Gastroesophageal sphincter (tissue), 4 donors: Measurements from ENCODE around the gene TCOF1. TPM values are rescaled to one million over a fixed set of nuclear protein-coding genes. Genes with fewer than 3 reads are reported as not detected.

Experiments
- ATAC-seq: fragments of 150-250 bp; one replicate; pipeline ENCODE4 v1.9.1; 2016; ENCODE audit warnings: mild to moderate bottlenecking, moderate library complexity
- H3K27ac ChIP-seq, 4 donors: fragments of 200-600 bp; sonication (generic) in 3 of 4; 1 replicate in 3 of 4; 2 replicates in 1 of 4; pipeline ENCODE4 v1.5.1; 2016 to 2019
- H3K27me3 ChIP-seq: fragments of 200-600 bp; sonication (generic); one replicate; pipeline ENCODE4 v1.5.1; 2019
- H3K36me3 ChIP-seq, 2 donors: fragments of 200-600 bp; sonication (generic); one replicate each; pipeline ENCODE4 v1.5.1; 2019; ENCODE audit warnings: control low read depth in 1 of 2
- H3K4me1 ChIP-seq, 3 donors: fragments of 200-600 bp; sonication (generic); 1 replicate in 2 of 3; 2 replicates in 1 of 3; pipeline ENCODE4 v1.5.1; 2016 to 2019; ENCODE audit warnings: control low read depth in 2 of 3
- H3K4me3 ChIP-seq, 2 donors: fragments of 200-600 bp; sonication (generic); one replicate each; pipeline ENCODE4 v1.5.1; 2019; ENCODE audit warnings: mild to moderate bottlenecking in 1 of 2, moderate library complexity in 1 of 2
- H3K9me3 ChIP-seq, 3 donors: fragments of 200-600 bp; sonication (generic); one replicate each; pipeline ENCODE4 v1.5.1; 2017 to 2019; ENCODE audit warnings: control low read depth in 2 of 3
- CTCF ChIP-seq, 4 experiments: fragments of 200-600 bp in 2 of 4; fragments of 450-650 bp in 2 of 4; sonication (generic) in 1 of 4; IDR thresholded peaks; one replicate each; pipeline ENCODE4 v1.5.1; 2017 to 2019; ENCODE audit warnings: antibody characterized with exemption in 4 of 4, mild to moderate bottlenecking in 2 of 4, moderate library complexity in 2 of 4
- EP300 ChIP-seq: sonication (generic); formaldehyde crosslinking; IDR thresholded peaks from one replicate; pipeline ENCODE4 v1.6.1; 2017; ENCODE audit warnings: antibody characterized with exemption, mild to moderate bottlenecking
- POLR2A ChIP-seq, 2 donors: fragments of 450-650 bp; IDR thresholded peaks; one replicate each; pipeline ENCODE4 v1.6.1; 2017; ENCODE audit warnings: antibody characterized with exemption in 2 of 2, mild to moderate bottlenecking in 2 of 2, moderate library complexity in 1 of 2
- POLR2AphosphoS5 ChIP-seq: sonication (generic); formaldehyde crosslinking; IDR thresholded peaks from one replicate; pipeline ENCODE4 v1.6.1; 2017; ENCODE audit warnings: antibody characterized with exemption
- WGBS, 2 donors: methylation state at CpG; one replicate each; pipeline ENCODE4 v1.1.5; 2018; ENCODE audit warnings: low coverage in 1 of 2; 5-methylcytosine and 5-hydroxymethylcytosine counted together
- total RNA-seq, 4 donors: library from RNA; depleted of rRNA; stranded (reverse); fragments of >200 nt; gene quantifications; one replicate each; pipeline ENCODE4 v1.1.0, GENCODE V29; 2016

Gene TCOF1
- total RNA-seq, 4 donors from 2014 or later = 25.4 to 55.7 (median 31.0) TPM

DNA sequence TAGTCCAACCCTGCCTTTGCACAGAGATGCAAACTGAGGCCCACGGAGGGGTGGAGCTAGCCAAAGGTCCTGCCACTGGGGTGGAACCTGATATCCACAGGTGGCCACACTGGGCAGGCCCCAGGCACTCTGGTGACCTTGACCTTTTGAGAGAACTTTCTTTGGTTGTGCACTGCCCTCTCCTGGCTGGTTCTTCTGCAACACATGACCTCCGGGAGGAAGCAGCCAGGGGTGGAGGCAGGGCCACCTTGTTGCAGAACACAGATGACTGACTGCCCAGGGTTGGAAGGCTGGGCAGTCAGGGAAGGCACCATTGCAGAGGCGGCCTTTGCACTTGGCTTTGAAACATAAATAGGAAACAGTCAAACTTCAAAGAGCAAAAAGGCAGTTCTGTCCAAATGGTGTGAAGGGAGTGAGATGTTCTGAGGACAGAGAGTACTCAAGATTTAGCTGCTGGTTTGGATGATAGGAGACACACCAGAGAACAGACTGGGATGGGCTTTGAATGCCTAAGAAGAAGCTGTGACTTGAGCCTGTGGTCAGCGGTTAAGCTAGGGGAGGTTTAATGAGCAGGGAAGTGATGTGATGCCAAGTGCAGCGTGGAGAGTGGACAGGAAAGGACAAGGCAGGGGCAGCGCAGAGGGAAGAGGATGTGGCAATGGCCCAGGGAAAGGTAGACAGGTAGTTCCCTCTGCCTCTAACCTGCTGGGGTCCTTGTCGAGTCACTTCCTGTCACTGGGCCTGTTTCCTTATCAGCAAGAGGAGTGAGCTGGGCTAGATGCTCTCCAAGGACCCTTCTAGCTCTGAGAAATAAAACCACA, 6.8 kb upstream of the TCOF1 start:
- whole genome bisulfite sequencing, 2 donors = 51 to 65% methylated on average over 5 to 6 of the region's 7 CpGs
- Histone ChIP-seq H3K4me3 (no peak overlapping the region), H3K36me3 (no peaks in the 10 kb centered on the region), H3K4me1 (peaks cover 0 to 14% (median 0%) of the 10 kb centered on the region in 3 donors), H3K27me3 (no peaks in the 10 kb centered on the region), H3K27ac (peak overlapping the region in 2 of 4 donors; percentile 9 to 26), H3K9me3 (no peaks in the 10 kb centered on the region)
- peak; percentile 82 for ATAC-seq
- TF ChIP-seq POLR2AphosphoS5 = no peak
- no peak for TF ChIP-seq POLR2A (IDR thresholded peaks at IDR 0.05)
- peak in 3 of 4 experiments; percentile 42 to 67 (median 66) for TF ChIP-seq CTCF (IDR thresholded peaks at IDR 0.05)
- no peak for TF ChIP-seq EP300

DNA sequence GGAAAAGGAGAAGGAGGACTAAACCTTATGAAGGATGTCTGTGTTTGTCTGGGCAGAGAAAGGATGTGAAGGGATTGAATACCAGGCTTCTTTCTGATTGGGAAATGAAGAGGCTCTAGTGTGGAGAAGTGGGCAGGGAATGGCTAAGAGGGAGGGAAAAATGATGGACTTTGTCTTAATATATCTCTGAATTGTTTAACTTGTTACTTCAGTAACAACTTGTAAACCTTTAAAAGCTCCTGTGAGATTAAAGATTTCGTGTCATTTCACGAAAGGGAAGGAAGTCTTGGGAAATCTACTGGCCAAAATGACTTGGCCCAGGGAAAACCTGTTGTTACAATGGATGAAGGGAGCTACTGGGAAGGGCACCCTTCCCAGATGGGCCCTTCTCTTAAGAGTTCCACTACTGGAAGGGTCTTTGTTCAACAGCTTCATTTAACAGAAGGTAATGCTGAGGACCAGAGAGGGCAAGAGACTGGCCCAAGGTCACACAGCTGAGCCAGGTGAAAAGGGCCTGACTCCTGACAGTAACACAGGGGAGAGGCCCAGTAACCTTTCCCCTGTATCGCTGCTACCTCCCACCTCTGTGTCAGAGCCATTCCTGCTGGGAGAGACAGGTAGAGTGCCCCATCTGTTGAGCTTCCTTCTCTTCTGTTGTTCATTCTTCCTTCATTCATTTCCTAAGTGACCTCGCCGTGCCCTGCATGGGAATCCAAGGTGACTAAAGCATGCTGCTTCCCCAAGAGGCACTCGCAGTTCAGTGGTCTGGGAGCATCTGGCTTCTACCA, 5.1 kb upstream of the TCOF1 start:
- no peak for ATAC-seq
- no peak overlapping the region for H3K4me3 ChIP-seq
- no peaks in the 10 kb centered on the region for H3K27me3 ChIP-seq
- no peaks in the 10 kb centered on the region for H3K36me3 ChIP-seq
- H3K4me1 ChIP-seq = peaks cover 0 to 22% (median 0%) of the 10 kb centered on the region in 3 donors
- H3K9me3 ChIP-seq = no peaks in the 10 kb centered on the region
- WGBS, 2 donors = 60 to 64% methylated on average over 1 to 4 of the region's 6 CpGs
- no peak for TF ChIP-seq POLR2AphosphoS5
- TF ChIP-seq EP300 = no peak
- no peak for TF ChIP-seq CTCF (IDR thresholded peaks at IDR 0.05)
- TF ChIP-seq POLR2A (IDR thresholded peaks at IDR 0.05) = no peak
- H3K27ac ChIP-seq = no peak overlapping the region

DNA sequence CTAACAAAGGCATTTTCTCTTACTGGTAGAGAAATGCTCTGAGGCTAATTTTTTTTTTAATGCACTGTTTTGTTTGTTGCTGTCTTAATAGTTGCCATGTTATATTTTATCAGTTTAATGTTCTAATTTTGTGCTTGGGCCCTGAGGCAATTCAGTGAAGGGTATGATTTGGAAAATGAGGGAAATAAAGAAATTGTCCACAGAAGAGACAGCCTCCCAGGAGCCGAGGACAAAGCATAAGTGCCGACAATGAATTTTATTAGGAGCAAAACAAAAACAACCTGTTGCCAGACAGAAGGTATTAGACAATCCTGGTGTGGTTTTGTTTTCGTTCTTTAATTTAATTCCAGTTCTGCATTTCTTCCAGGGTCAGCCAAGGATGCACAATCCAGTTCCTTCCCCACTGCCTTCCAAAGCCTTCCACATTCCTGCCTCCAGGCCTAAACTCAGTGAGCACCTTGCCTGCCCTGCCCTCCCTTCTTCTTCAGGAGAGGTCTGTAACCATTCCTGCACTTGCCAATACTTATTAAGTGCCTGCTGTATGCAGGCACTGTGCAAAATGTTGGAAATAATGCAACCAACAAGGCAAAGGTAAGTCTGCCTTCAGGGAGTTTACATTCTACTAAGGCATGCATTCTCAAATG, 4.3 kb upstream of the TCOF1 start:
- Histone ChIP-seq H3K27me3 (no peaks in the 10 kb centered on the region), H3K4me3 (no peak overlapping the region), H3K27ac (no peak overlapping the region), H3K4me1 (peaks cover 0 to 26% (median under 1%) of the 10 kb centered on the region in 3 donors), H3K36me3 (no peaks in the 10 kb centered on the region), H3K9me3 (no peaks in the 10 kb centered on the region)
- 33 to 87% methylated on average over 1 to 3 of the region's 3 CpGs for WGBS, 2 donors
- no peak for TF ChIP-seq POLR2A (IDR thresholded peaks at IDR 0.05)
- no peak for TF ChIP-seq POLR2AphosphoS5
- no peak for TF ChIP-seq EP300
- TF ChIP-seq CTCF (IDR thresholded peaks at IDR 0.05) = no peak
- ATAC-seq = no peak

DNA sequence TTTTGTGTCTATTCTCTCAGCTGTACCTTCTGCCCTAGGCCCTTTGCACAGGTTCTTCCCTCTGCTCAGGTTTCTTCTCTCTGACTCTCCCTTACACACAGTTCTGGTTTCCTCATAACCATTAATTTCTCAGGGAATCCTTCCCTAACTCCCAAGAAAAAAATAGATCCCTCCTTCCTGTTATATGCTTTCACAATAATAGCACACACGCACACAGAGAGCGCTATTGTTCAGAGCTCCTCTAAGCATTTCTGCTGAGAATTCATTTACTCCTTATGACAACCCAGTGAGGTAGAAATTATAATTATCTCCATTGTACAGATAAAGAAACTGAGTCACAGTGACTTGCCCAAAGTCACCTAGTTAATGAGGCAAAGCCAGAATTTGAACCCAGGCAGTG, 1.7 kb upstream of the TCOF1 start:
- 90 to 100% methylated on average over 1 to 2 of the region's 2 CpGs for WGBS, 2 donors
- Histone ChIP-seq H3K4me3 (no peak overlapping the region), H3K36me3 (peaks cover 0 to 12% of the 10 kb centered on the region in 2 donors), H3K4me1 (peaks cover 0 to 40% (median 8%) of the 10 kb centered on the region in 3 donors), H3K27ac (no peak overlapping the region), H3K27me3 (no peaks in the 10 kb centered on the region), H3K9me3 (no peaks in the 10 kb centered on the region)
- no peak for ATAC-seq
- TF ChIP-seq POLR2A (IDR thresholded peaks at IDR 0.05) = no peak
- no peak for TF ChIP-seq POLR2AphosphoS5
- no peak for TF ChIP-seq CTCF (IDR thresholded peaks at IDR 0.05)
- no peak for TF ChIP-seq EP300
